ENCODE measurements around the gene ADARB2. TPM values are rescaled to one million over a fixed set of nuclear protein-coding genes. Genes with fewer than 3 reads are reported as not detected.
A peak's percentile ranks its signal among the peaks of the same experiment; 100 is the strongest.

ADARB2 gene
- total RNA-seq, 1 donor from 2014 or later = 38.7 TPM

DNA sequence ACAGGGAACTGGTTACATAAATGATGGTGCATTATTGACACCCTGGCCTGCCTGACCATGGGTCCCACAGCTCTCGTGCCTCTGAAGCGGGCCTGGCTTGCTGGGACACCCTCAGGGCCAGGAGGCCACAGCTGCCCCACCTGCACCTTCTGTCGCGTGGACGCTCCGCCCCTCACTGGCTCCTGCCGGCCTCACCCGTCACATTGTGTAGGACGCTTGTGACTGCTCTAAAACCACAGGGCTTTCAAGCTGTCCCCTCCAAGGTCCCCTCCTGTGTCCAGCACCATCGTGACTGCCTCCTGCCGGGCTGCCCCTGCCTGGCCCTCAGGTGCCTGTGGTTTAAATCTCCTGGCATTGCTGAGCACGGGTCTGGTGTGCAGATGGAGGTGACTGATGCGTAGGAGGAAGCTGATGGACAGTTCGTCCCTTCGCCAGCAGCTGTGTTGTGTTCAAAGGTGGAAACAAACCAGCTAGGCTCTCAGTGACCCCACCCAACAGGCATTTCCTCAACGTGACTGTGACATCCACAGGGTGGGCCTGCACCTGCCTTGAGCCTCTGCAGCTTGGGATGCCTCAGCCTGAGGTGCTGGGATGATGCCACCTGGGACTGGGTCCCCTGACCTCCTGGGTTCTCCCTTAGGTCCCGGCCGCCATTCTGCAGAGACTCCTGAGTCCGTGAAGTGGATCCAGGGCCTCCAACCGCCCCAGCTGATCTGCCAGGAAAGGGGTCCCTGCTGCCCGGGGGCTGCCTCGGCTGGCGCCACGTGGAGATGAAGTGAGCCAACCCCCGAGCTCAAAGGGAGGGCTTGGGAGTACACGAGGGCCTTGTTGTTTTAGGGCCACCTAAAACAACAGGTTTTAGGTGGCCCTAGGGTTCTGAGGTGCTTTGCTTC lies 532.6 kb downstream of the ADARB2 start:
- no peak overlapping the region for H3K27ac Mint-ChIP-seq (ENCODE audit: unreplicated experiment)
- H3K4me3 Mint-ChIP-seq (ENCODE audit: unreplicated experiment) = no peak overlapping the region
- peak; percentile 80 for DNase-seq (ENCODE audit: extremely low spot score, unreplicated experiment)
- no peaks in the 10 kb centered on the region for H3K27me3 Mint-ChIP-seq (ENCODE audit: unreplicated experiment)
- TF ChIP-seq, protein P1, sequence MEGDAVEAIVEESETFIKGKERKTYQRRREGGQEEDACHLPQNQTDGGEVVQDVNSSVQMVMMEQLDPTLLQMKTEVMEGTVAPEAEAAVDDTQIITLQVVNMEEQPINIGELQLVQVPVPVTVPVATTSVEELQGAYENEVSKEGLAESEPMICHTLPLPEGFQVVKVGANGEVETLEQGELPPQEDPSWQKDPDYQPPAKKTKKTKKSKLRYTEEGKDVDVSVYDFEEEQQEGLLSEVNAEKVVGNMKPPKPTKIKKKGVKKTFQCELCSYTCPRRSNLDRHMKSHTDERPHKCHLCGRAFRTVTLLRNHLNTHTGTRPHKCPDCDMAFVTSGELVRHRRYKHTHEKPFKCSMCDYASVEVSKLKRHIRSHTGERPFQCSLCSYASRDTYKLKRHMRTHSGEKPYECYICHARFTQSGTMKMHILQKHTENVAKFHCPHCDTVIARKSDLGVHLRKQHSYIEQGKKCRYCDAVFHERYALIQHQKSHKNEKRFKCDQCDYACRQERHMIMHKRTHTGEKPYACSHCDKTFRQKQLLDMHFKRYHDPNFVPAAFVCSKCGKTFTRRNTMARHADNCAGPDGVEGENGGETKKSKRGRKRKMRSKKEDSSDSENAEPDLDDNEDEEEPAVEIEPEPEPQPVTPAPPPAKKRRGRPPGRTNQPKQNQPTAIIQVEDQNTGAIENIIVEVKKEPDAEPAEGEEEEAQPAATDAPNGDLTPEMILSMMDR (IDR thresholded peaks at IDR 0.05) = no peak
- H3K36me3 Mint-ChIP-seq (ENCODE audit: unreplicated experiment) = no peaks in the 10 kb centered on the region
- H3K4me1 Mint-ChIP-seq (ENCODE audit: unreplicated experiment) = peaks cover 9% of the 10 kb centered on the region
- no peaks in the 10 kb centered on the region for H3K9me3 Mint-ChIP-seq (ENCODE audit: unreplicated experiment)

DNA sequence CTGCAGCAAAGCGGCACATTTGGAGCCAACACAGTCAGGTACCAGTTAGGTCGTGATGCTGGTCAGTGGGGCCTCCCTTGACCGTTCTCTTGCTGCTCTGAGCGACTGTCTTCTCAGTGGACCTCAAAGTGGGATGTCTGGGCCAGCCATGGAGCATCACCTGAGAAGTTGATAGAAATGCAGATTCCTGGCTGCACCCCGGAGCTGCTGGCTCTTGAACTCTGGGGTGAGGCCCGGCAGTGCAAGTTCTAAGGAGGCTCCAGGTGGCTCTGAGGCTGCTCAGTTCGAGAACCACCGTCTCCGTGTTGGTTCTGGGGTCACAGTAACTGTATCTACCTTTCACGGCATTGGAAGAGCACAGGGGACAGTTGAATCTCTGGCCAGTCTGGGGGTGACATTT lies 533.6 kb downstream of the ADARB2 start:
- Mint-ChIP-seq H3K36me3 (ENCODE audit: unreplicated experiment) (no peaks in the 10 kb centered on the region), H3K4me1 (ENCODE audit: unreplicated experiment) (peaks cover 9% of the 10 kb centered on the region), H3K27ac (ENCODE audit: unreplicated experiment) (no peak overlapping the region), H3K9me3 (ENCODE audit: unreplicated experiment) (no peaks in the 10 kb centered on the region), H3K4me3 (ENCODE audit: unreplicated experiment) (no peak overlapping the region), H3K27me3 (ENCODE audit: unreplicated experiment) (peaks cover under 1% of the 10 kb centered on the region)
- DNase-seq (ENCODE audit: extremely low spot score, unreplicated experiment) = peak; percentile 76
- TF ChIP-seq, protein P1 (IDR thresholded peaks at IDR 0.05) = no peak

DNA sequence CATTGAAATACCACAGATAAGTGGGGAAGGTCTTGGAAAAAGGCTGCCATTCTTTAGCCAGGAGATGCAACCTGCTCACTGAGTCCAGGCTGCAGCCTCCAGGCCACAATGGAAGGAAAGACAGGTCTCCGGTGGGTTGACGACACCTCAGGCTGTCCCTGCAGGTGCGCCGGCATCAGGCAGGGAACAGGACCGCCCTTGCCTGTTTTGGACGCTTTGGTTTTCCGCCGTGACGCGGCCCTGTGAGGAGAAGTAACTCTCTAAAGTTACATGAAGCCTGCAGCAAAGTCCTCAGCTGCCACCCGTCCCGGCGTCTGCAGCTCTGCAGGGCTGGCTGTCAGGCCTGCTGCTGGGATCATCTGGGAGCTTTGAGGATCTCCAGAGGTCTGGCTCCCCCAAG lies 534.1 kb downstream of the ADARB2 start:
- Mint-ChIP-seq H3K27me3 (ENCODE audit: unreplicated experiment) (peaks cover 6% of the 10 kb centered on the region), H3K36me3 (ENCODE audit: unreplicated experiment) (no peaks in the 10 kb centered on the region), H3K4me3 (ENCODE audit: unreplicated experiment) (no peak overlapping the region), H3K9me3 (ENCODE audit: unreplicated experiment) (no peaks in the 10 kb centered on the region), H3K27ac (ENCODE audit: unreplicated experiment) (no peak overlapping the region), H3K4me1 (ENCODE audit: unreplicated experiment) (peaks cover 10% of the 10 kb centered on the region)
- DNase-seq (ENCODE audit: extremely low spot score, unreplicated experiment) = peak; percentile 83
- TF ChIP-seq, protein P1 (IDR thresholded peaks at IDR 0.05) = no peak

DNA sequence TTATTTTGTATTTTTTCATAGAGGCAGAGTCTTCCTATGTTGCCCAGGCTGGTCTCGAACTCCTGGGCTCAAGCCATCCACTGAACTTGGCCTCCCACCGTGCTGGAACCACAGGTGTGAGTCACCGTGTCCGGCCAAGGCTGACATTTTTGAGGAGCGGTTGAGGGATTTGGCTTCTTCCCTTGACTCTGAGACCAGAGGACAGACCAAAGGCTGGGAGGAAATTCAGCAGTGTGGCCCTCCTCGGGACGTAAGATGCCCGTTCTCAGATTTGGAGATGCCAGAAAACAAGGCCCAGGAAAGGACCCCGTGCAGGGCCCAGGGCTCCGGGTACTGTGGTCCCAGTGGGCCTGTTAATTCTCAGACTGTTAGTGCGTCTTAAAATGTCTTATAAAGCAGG lies 535.0 kb downstream of the ADARB2 start:
- Mint-ChIP-seq H3K9me3 (ENCODE audit: unreplicated experiment) (no peaks in the 10 kb centered on the region), H3K4me1 (ENCODE audit: unreplicated experiment) (peaks cover 10% of the 10 kb centered on the region), H3K36me3 (ENCODE audit: unreplicated experiment) (no peaks in the 10 kb centered on the region), H3K27ac (ENCODE audit: unreplicated experiment) (no peak overlapping the region), H3K27me3 (ENCODE audit: unreplicated experiment) (peaks cover 14% of the 10 kb centered on the region), H3K4me3 (ENCODE audit: unreplicated experiment) (no peak overlapping the region)
- DNase-seq (ENCODE audit: extremely low spot score, unreplicated experiment) = peak; percentile 79
- TF ChIP-seq, protein P1 (IDR thresholded peaks at IDR 0.05) = no peak
